Measurements from ENCODE around the gene DIMT1. TPM values are rescaled to one million over a fixed set of nuclear protein-coding genes. Genes with fewer than 3 reads are reported as not detected.

Gene DIMT1
- total and polyA plus RNA-seq, 4 donors = 7.9 to 12.6 (median 9.8) TPM

GRCh38 chr5:62419609-62420008 is 15.9 kb upstream of the DIMT1 start (continued):
- TF ChIP-seq, protein P1, sequence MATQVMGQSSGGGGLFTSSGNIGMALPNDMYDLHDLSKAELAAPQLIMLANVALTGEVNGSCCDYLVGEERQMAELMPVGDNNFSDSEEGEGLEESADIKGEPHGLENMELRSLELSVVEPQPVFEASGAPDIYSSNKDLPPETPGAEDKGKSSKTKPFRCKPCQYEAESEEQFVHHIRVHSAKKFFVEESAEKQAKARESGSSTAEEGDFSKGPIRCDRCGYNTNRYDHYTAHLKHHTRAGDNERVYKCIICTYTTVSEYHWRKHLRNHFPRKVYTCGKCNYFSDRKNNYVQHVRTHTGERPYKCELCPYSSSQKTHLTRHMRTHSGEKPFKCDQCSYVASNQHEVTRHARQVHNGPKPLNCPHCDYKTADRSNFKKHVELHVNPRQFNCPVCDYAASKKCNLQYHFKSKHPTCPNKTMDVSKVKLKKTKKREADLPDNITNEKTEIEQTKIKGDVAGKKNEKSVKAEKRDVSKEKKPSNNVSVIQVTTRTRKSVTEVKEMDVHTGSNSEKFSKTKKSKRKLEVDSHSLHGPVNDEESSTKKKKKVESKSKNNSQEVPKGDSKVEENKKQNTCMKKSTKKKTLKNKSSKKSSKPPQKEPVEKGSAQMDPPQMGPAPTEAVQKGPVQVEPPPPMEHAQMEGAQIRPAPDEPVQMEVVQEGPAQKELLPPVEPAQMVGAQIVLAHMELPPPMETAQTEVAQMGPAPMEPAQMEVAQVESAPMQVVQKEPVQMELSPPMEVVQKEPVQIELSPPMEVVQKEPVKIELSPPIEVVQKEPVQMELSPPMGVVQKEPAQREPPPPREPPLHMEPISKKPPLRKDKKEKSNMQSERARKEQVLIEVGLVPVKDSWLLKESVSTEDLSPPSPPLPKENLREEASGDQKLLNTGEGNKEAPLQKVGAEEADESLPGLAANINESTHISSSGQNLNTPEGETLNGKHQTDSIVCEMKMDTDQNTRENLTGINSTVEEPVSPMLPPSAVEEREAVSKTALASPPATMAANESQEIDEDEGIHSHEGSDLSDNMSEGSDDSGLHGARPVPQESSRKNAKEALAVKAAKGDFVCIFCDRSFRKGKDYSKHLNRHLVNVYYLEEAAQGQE (IDR thresholded peaks at IDR 0.05) = no peak
- no peak for TF ChIP-seq HNF4A (conservative IDR thresholded peaks at IDR 0.05)

GRCh38 chr5:62418462-62419076 is 14.9 kb upstream of the DIMT1 start:
- Histone ChIP-seq H3K9ac (ENCODE audit: low read depth in 1 of 2, low read length in 2 of 2) (no peak overlapping the region), H3K4me1 (ENCODE audit: control insufficient read depth in 4 of 4, insufficient read depth in 4 of 4, low read length in 3 of 4) (peaks cover 2 to 5% (median 4%) of the 10 kb centered on the region in 4 donors), H3K36me3 (ENCODE audit: control insufficient read depth in 4 of 4, insufficient read depth in 3 of 4, low read depth in 1 of 4, low read length in 3 of 4) (no peaks in the 10 kb centered on the region), H3K27me3 (ENCODE audit: control insufficient read depth in 4 of 4, insufficient read depth in 4 of 4, low read length in 3 of 4) (no peaks in the 10 kb centered on the region), H3K9me3 (ENCODE audit: control insufficient read depth in 4 of 4, low read length in 3 of 4) (no peaks in the 10 kb centered on the region), H3K4me3 (ENCODE audit: low read depth in 1 of 3, low read length in 3 of 3) (no peak overlapping the region), H3K27ac (ENCODE audit: low read depth in 1 of 2, low read length in 2 of 2) (no peak overlapping the region)
- DNase-seq (ENCODE audit: low spot score) = no peak
- TF ChIP-seq HNF4A (conservative IDR thresholded peaks at IDR 0.05) (no peak), FOXA2 (IDR thresholded peaks at IDR 0.05) (no peak), MAX (IDR thresholded peaks at IDR 0.05) (no peak), YY1 (IDR thresholded peaks at IDR 0.05) (no peak), HNF4G (IDR thresholded peaks at IDR 0.05) (no peak), EGR1 (IDR thresholded peaks at IDR 0.05; ENCODE audit: low read depth in 2 of 2) (no peak), RAD21 (IDR thresholded peaks at IDR 0.05) (no peak), TAF1 (conservative IDR thresholded peaks at IDR 0.05) (no peak), FOXA1 (IDR thresholded peaks at IDR 0.05) (no peak), GABPA (IDR thresholded peaks at IDR 0.05 in 1 of 2, conservative IDR thresholded peaks at IDR 0.05 in 1 of 2) (no peak), NR2F2 (IDR thresholded peaks at IDR 0.05) (no peak), ATF3 (IDR thresholded peaks at IDR 0.05) (no peak)
- TF ChIP-seq, protein P1 (IDR thresholded peaks at IDR 0.05) = no peak
- TF ChIP-seq, protein P2, sequence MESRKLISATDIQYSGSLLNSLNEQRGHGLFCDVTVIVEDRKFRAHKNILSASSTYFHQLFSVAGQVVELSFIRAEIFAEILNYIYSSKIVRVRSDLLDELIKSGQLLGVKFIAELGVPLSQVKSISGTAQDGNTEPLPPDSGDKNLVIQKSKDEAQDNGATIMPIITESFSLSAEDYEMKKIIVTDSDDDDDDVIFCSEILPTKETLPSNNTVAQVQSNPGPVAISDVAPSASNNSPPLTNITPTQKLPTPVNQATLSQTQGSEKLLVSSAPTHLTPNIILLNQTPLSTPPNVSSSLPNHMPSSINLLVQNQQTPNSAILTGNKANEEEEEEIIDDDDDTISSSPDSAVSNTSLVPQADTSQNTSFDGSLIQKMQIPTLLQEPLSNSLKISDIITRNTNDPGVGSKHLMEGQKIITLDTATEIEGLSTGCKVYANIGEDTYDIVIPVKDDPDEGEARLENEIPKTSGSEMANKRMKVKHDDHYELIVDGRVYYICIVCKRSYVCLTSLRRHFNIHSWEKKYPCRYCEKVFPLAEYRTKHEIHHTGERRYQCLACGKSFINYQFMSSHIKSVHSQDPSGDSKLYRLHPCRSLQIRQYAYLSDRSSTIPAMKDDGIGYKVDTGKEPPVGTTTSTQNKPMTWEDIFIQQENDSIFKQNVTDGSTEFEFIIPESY (IDR thresholded peaks at IDR 0.05) = no peak
- WGBS = 94% methylated on average over 4 of the region's 4 CpGs

Data from liver (tissue), 9 donors.